ENCODE measurements around the gene SHB.
A peak's percentile ranks its signal among the peaks of the same experiment; 100 is the strongest.

Gene SHB

GRCh38 chr9:38088006-38088925 lies 19.2 kb upstream of the SHB start:
- DNase-seq (ENCODE audit: low read depth, low spot score) = peak; percentile 50

GRCh38 chr9:38086496-38086895 lies 17.5 kb upstream of the SHB start:
- no peak for DNase-seq (ENCODE audit: low read depth, low spot score)

DNA sequence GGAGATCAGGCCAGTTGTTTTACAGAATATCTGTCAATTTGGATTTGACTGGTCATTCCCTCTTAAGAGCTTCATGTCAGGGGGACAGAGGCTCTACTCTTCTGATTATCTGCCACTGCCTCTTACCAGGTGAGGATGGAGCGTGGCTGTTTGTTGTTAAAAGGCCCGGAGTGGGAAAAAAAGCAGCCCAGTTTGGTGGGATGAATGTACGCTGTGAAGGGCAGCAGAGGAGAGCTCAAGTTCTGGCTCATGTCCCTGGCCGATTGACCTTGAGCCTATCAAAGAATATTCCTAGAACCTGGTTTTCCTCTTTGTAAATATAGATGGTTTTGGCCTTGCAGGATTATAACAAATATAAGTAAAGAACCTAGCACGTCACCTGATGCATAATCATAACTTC lies 16.3 kb upstream of the SHB start:
- DNase-seq (ENCODE audit: low read depth, low spot score) = no peak

- no peak for DNase-seq (ENCODE audit: low read depth, low spot score)
Observed at GRCh38 chr9:38084556-38084880, 15.5 kb upstream of the SHB start.

- DNase-seq (ENCODE audit: low read depth, low spot score) = no peak
Observed at GRCh38 chr9:38083858-38084555, 15.0 kb upstream of the SHB start.

DNA sequence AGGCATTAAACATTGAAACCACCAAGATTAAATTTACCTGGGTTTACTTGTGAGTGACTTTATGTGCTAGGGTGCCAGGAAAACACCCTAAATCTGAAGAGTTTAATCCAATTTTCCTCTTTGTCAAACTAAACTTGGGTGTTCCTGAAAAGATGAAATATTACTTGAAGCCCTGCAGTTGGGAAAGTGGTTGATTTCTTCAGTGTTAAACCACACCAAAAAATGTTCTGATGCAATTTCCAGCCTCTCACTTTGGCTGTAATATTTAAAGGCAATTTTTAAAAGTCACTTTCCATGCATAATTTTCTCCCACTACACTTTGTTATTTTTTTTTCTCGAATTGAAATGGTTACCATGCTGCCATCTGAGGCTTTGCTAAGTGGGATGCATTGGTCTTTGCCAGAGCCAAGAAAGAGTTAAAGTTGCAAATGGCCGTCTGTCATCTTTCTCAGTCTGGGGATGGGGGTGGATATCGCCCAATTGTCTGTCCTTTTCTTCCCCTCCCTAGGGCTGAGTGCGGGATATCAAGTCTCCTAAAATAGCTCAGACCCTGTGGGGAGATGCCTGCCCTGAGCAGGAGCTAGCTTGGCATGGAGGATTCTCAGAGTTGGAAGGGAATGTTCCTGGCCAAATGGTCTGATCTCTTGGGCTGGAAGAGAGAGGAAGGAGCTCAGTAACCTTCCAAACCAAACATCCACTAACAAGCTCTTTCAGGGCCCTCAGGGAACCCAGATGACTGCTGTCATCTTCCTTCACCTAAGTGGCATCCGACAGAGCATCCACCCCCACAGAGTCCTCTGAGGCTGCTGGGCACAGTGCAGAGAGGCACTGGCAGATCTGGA lies 13.6 kb upstream of the SHB start:
- no peak for DNase-seq (ENCODE audit: low read depth, low spot score)

GRCh38 chr9:38081356-38082108 lies 12.5 kb upstream of the SHB start:
- DNase-seq (ENCODE audit: low read depth, low spot score) = no peak

- DNase-seq (ENCODE audit: low read depth, low spot score) = no peak
Observed at GRCh38 chr9:38079461-38080031, 10.5 kb upstream of the SHB start.

- DNase-seq (ENCODE audit: low read depth, low spot score) = no peak
Observed at GRCh38 chr9:38075272-38075671, 6.2 kb upstream of the SHB start.

- DNase-seq (ENCODE audit: low read depth, low spot score) = no peak
Observed at GRCh38 chr9:38074441-38074961, 5.5 kb upstream of the SHB start.

- DNase-seq (ENCODE audit: low read depth, low spot score) = no peak
Observed at GRCh38 chr9:38073882-38074281, 4.9 kb upstream of the SHB start.

- DNase-seq (ENCODE audit: low read depth, low spot score) = no peak
Observed at GRCh38 chr9:38071470-38072134, 2.6 kb upstream of the SHB start.

DNA sequence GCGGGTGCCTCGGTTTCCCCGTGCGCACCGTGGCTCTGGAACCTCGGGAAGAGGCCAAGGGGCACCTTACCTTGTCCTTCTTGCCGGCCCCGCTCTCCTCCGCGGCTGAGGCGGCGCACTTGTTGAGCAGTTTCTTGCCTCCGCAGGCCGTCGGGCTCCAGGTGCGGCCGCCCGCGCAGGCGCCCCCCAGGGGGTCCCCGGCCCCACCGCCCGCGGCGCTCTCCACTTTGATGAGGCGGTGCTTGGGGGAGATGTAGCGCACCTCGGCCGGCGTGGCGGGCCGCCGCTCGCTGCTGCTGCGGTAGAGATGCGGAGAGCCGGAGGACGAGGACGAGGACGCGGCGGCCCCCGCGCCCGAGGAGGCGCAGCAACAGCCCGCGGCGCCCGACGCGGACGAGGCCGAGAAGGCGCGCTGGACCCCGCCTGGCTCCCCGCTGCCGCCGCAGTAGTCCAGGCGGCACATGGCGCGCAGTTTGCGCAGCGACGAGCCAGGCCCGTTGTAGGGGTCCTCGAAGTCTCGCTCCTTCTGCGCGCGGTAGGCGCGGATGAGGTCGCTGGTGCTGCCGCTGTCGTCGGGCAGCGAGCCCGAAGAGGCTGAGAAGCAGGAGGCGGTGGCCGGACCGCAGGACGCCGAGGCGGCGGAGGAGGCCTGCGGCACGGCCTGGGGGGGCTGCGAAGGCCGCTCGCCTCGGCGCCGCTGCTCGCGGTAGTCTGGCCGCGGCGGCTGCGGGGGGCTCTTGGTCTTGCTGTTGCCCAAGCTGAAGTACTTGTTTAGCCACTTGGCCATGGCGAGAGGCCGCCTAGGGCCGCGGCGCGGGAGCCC lies 957 bp downstream of the SHB start:
- DNase-seq (ENCODE audit: low read depth, low spot score) = no peak

DNA sequence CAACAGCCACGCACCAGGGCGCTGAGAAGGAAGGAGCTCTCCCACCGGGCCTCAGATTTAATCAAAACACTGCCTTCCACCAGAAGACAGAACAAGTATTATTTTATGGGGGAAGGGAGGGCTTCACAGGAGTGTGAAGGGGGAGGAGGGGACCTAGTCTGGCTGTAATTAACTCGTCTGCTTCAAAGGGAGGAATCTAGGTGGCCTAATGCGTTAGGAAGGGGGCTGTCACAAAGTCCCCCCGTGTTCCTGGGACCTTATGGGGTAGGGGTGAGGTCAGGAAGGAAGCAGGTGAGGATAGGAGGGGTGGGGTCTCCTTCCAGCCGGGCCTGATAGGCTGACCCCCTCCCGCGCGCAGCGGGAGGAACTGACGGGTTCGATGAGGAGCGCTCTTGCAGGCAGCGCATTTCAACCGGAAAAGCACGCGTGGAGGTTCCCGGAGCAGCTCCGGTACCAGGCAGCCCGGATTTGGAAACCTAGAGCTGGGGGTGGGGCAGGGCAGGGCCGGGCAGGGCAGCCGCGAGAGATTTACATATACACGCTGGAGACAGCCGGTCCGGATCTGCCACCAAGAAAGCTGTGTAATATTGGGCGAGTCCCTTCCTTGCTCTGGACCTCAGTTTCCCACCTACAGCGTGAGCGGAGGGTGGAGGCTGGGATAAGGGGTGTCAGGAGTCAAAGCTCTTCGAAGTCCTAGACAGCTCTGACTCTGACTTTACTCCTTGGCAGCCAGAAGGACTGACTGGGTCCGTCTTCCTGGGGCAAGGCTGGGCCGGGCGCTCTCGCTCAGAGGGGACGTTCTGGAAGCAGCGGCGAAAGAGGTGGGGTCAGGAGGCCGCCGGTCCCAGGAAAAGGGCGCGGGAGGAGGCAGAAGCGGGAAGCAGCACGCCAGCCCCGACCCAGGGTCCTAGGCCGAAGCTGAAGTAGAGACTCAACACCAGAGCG lies 1.8 kb downstream of the SHB start:
- DNase-seq (ENCODE audit: low read depth, low spot score) = no peak

DNA sequence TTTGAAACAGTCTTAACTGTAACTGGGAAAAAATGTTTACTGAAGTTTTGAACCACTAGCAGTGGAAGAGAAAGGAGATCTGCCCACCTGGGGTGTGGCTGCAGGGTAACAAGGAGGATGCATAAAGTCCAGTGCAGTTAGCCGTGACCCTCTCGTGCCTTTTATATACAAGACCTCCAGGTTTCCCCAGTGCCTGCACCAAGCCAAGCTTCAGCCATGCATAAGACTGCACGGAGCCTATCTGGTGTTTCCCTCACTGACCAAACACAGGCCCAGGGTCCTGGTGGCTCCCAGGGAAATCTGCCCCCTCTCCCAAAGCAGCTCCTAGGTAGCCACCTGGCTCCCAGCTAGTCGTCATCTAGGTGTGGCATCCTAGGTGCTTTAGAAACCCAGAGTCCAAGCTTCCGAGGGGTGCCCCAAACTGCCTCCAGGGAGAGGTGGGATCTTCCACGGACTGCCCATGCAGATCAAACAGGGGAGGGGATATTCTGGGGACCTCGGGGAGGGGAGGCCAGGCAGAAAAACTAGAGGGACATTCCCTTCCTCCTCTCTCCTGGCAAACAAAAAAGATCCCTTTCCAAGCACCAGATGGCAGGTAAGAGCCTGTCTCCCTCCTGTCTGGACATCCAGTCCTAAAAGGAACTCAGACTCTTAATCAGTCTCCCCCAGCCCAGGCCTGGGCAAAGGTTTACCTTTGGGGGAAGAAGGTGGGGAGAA lies 2.7 kb downstream of the SHB start:
- DNase-seq (ENCODE audit: low read depth, low spot score) = no peak

- DNase-seq (ENCODE audit: low read depth, low spot score) = no peak
Observed at GRCh38 chr9:38065369-38066075, 3.5 kb downstream of the SHB start.

DNA sequence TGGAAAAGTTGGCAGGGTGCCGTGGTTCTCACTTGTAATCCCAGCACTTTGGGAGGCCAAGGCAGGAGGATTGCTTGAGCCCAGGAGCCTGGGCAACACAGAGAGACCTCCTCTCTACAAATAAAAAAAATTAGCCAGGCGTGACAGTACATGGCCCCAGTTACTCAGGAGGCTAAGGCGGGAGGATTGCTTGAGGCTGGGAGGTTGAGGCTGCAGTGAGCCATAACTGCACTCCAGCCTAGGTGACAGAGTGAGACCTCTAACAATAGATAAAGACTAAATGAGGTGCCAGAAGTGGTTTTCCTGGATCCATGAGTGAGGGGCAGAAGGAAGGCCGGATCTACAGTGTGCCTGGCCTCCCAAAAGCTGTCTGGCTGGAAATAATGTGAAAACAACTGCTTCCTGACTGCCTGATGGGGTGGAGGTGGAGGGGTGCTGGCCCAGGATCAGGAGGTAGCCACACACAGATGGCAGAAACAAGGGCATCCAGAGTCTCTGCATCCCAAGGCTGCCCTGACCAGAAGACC lies 4.1 kb downstream of the SHB start:
- no peak for DNase-seq (ENCODE audit: low read depth, low spot score)
